Fibroblast of lung (primary cell): Measurements from ENCODE around the gene PLCH2. TPM values are rescaled to one million over a fixed set of nuclear protein-coding genes. Genes with fewer than 3 reads are reported as not detected.

ENCODE experiments used
- DNase-seq, 2 donors: peaks; one replicate each; pipeline versions ENCODE4 v3.0.0 to v3.0.0-alpha.2; 2010; ENCODE audit warnings: low read depth in 2 of 2
- H2AFZ ChIP-seq: 2 replicates; pipeline ENCODE4 v1.5.1; 2012; ENCODE audit warnings: low read length, control low read depth, inconsistent platforms
- H3K27ac ChIP-seq: 2 replicates; pipeline ENCODE4 v1.5.1; 2011; ENCODE audit warnings: low read length, control low read depth; ENCODE audit not compliant: insufficient read depth
- H3K27me3 ChIP-seq: 2 replicates; pipeline ENCODE4 v1.5.1; 2011; ENCODE audit warnings: mild to moderate bottlenecking, low read length; ENCODE audit not compliant: control insufficient read depth, insufficient read depth
- H3K36me3 ChIP-seq: 2 replicates; pipeline ENCODE4 v1.5.1; 2011; ENCODE audit warnings: low read length; ENCODE audit not compliant: control insufficient read depth, insufficient read depth
- H3K4me1 ChIP-seq: 2 replicates; pipeline ENCODE4 v1.5.1; 2011; ENCODE audit warnings: low read length; ENCODE audit not compliant: control insufficient read depth, insufficient read depth; ENCODE audit errors: extremely low read depth
- H3K4me2 ChIP-seq: 2 replicates; pipeline ENCODE4 v1.5.1; 2011; ENCODE audit warnings: low read length, control low read depth; ENCODE audit not compliant: insufficient read depth; ENCODE audit errors: extremely low read depth
- H3K4me3 ChIP-seq, 4 experiments: fragments of 200-600 bp in 1 of 4; sonication (generic) in 1 of 4; replicated peaks in 1 of 4; 2 replicates each; pipeline ENCODE4 v1.5.1; 2011 to 2016; ENCODE audit warnings: low read length in 4 of 4, low read depth in 3 of 4, mild to moderate bottlenecking in 3 of 4, control low read depth in 2 of 4, inconsistent platforms in 1 of 4, mixed read lengths in 1 of 4; ENCODE audit not compliant: insufficient read depth in 1 of 4; ENCODE audit errors: control extremely low read depth in 1 of 4
- H3K79me2 ChIP-seq: 2 replicates; pipeline ENCODE4 v1.5.1; 2012; ENCODE audit warnings: mild to moderate bottlenecking, low read length, inconsistent platforms; ENCODE audit not compliant: control insufficient read depth, insufficient read depth
- H3K9ac ChIP-seq: 2 replicates; pipeline ENCODE4 v1.5.1; 2011; ENCODE audit warnings: mild to moderate bottlenecking, low read length, control low read depth; ENCODE audit not compliant: insufficient read depth
- H3K9me3 ChIP-seq: 2 replicates; pipeline ENCODE4 v1.5.1; 2012; ENCODE audit warnings: low read depth, low read length; ENCODE audit not compliant: control insufficient read depth, insufficient read depth
- H4K20me1 ChIP-seq: 2 replicates; pipeline ENCODE4 v1.5.1; 2011; ENCODE audit warnings: low read length; ENCODE audit not compliant: control insufficient read depth, insufficient read depth; ENCODE audit errors: extremely low read depth
- EZH2 ChIP-seq: IDR thresholded peaks from 2 replicates; pipeline ENCODE4 v1.5.1; 2012; ENCODE audit warnings: low read length, control low read depth, mild to moderate bottlenecking; ENCODE audit errors: missing control alignments
- polyA plus RNA-seq, 2 donors: library from polyadenylated mRNA; depleted of rRNA in 1 of 2; stranded (reverse) in 1 of 2; unstranded in 1 of 2; fragments of >200 nt; gene quantifications; 2 replicates each; pipeline ENCODE4 v1.2.1, GENCODE V29; 2011 to 2012; ENCODE audit warnings: missing spikeins in 1 of 2
- total RNA-seq: library from RNA; depleted of rRNA; stranded (reverse); fragments of >200 nt; gene quantifications from 2 replicates; pipeline ENCODE4 v1.2.1, GENCODE V29; 2014
- TF ChIP-seq, protein P1 (sequence below), 2 donors: IDR thresholded peaks in 1 of 2; conservative IDR thresholded peaks in 1 of 2; 1 replicate in 1 of 2; 2 replicates in 1 of 2; pipeline ENCODE4 v1.5.1; 2011 to 2012; ENCODE audit warnings: low read length in 2 of 2, control low read depth in 1 of 2, inconsistent platforms in 1 of 2, low read depth in 1 of 2, mild to moderate bottlenecking in 1 of 2

Gene PLCH2
- total and polyA plus RNA-seq, 2 donors (not counting 1 experiment from before 2014, with no cell fraction given): 0.02 to 0.17 TPM

GRCh38 chr1:2477791-2478499 lies 1.9 kb downstream of the PLCH2 start:
- no peak overlapping the region for H3K27ac ChIP-seq
- H3K4me1 ChIP-seq: no peaks in the 10 kb centered on the region
- no peaks in the 10 kb centered on the region for H3K9me3 ChIP-seq
- no peaks in the 10 kb centered on the region for H3K27me3 ChIP-seq
- no peaks in the 10 kb centered on the region for H3K36me3 ChIP-seq
- no peak overlapping the region for H3K4me3 ChIP-seq
- no peaks in the 10 kb centered on the region for H3K79me2 ChIP-seq
- H3K4me2 ChIP-seq: no peak overlapping the region
- DNase-seq: no peak
- no peaks in the 10 kb centered on the region for H4K20me1 ChIP-seq
- TF ChIP-seq EZH2: no peak
- TF ChIP-seq, protein P1, sequence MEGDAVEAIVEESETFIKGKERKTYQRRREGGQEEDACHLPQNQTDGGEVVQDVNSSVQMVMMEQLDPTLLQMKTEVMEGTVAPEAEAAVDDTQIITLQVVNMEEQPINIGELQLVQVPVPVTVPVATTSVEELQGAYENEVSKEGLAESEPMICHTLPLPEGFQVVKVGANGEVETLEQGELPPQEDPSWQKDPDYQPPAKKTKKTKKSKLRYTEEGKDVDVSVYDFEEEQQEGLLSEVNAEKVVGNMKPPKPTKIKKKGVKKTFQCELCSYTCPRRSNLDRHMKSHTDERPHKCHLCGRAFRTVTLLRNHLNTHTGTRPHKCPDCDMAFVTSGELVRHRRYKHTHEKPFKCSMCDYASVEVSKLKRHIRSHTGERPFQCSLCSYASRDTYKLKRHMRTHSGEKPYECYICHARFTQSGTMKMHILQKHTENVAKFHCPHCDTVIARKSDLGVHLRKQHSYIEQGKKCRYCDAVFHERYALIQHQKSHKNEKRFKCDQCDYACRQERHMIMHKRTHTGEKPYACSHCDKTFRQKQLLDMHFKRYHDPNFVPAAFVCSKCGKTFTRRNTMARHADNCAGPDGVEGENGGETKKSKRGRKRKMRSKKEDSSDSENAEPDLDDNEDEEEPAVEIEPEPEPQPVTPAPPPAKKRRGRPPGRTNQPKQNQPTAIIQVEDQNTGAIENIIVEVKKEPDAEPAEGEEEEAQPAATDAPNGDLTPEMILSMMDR (conservative IDR thresholded peaks at IDR 0.05 in 1 of 2, IDR thresholded peaks at IDR 0.05 in 1 of 2; ENCODE audit: low read depth in 1 of 2, low read length in 2 of 2): no peak
- no peak overlapping the region for H2AFZ ChIP-seq
- H3K9ac ChIP-seq: no peak overlapping the region

DNA sequence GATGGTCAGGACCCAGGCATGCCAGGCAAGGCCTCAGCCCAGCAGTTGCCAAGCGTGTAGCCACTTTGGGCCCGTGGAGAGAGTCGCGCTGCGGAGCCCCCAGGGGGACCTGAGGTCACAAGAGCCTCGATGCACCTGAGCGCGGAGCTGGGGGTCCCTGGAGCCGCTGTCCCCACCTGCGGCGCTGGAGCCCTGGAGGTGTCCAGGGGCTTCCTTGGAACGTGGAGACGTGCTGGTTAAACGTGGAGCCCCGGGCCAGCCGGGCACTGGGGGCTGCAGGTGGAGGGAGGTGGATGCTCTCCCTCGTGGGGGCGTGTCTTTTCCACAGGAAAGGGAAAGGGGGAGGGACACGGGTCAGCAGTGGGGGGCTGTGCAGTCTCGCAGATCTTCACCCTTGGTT lies 3.1 kb downstream of the PLCH2 start:
- Histone ChIP-seq H3K9ac (no peak overlapping the region), H3K27me3 (no peaks in the 10 kb centered on the region), H3K36me3 (no peaks in the 10 kb centered on the region), H2AFZ (no peak overlapping the region), H3K9me3 (no peaks in the 10 kb centered on the region), H3K4me3 (no peak overlapping the region), H4K20me1 (no peaks in the 10 kb centered on the region), H3K4me2 (no peak overlapping the region), H3K27ac (no peak overlapping the region), H3K4me1 (no peaks in the 10 kb centered on the region), H3K79me2 (no peaks in the 10 kb centered on the region)
- TF ChIP-seq EZH2: no peak
- DNase-seq: no peak

- H3K4me2 ChIP-seq: no peak overlapping the region
- H3K4me1 ChIP-seq: no peaks in the 10 kb centered on the region
- H4K20me1 ChIP-seq: no peaks in the 10 kb centered on the region
- no peaks in the 10 kb centered on the region for H3K79me2 ChIP-seq
- H3K9ac ChIP-seq: no peak overlapping the region
- H3K4me3 ChIP-seq: no peak overlapping the region
- DNase-seq: no peak
- H3K9me3 ChIP-seq: no peaks in the 10 kb centered on the region
- H3K36me3 ChIP-seq: no peaks in the 10 kb centered on the region
- no peaks in the 10 kb centered on the region for H3K27me3 ChIP-seq
- no peak overlapping the region for H2AFZ ChIP-seq
- no peak overlapping the region for H3K27ac ChIP-seq
- no peak for TF ChIP-seq EZH2
- TF ChIP-seq, protein P1 (conservative IDR thresholded peaks at IDR 0.05 in 1 of 2, IDR thresholded peaks at IDR 0.05 in 1 of 2; ENCODE audit: low read depth in 1 of 2, low read length in 2 of 2): no peak
Measured at GRCh38 chr1:2479618-2480017, 3.5 kb downstream of the PLCH2 start.
